Vagina (tissue), 2 donors: ENCODE results near the gene SDHC. TPM values are rescaled to one million over a fixed set of nuclear protein-coding genes. Genes with fewer than 3 reads are reported as not detected.

Experiments used
- DNase-seq, 2 donors: peaks; one replicate each; pipeline ENCODE4 v3.0.0-alpha.2; 2017; ENCODE audit errors: extremely low spot score in 2 of 2
- H3K27ac ChIP-seq: fragments of 200-600 bp; sonication (generic); one replicate; pipeline ENCODE4 v1.5.1; 2019
- H3K27me3 ChIP-seq: fragments of 200-600 bp; sonication (generic); one replicate; pipeline ENCODE4 v1.5.1; 2019
- H3K36me3 ChIP-seq, 2 donors: fragments of 200-600 bp; sonication (generic); one replicate each; pipeline ENCODE4 v1.5.1; 2017 to 2019
- H3K4me1 ChIP-seq: fragments of 200-600 bp; sonication (generic); one replicate; pipeline ENCODE4 v1.5.1; 2019
- H3K4me3 ChIP-seq, 2 donors: fragments of 200-600 bp; sonication (generic); 1 replicate in 1 of 2; 2 replicates in 1 of 2; pipeline ENCODE4 v1.5.1; 2016 to 2019
- H3K9me3 ChIP-seq: fragments of 200-600 bp; sonication (generic); one replicate; pipeline ENCODE4 v1.5.1; 2019
- CTCF ChIP-seq, 3 experiments: fragments of 450-650 bp in 2 of 3; fragments of 200-600 bp in 1 of 3; sonication (generic) in 1 of 3; IDR thresholded peaks; one replicate each; pipeline ENCODE4 v1.5.1; 2017 to 2019; ENCODE audit warnings: antibody characterized with exemption in 3 of 3, mild to moderate bottlenecking in 2 of 3, moderate library complexity in 2 of 3
- POLR2A ChIP-seq, 2 donors: fragments of 450-650 bp; IDR thresholded peaks; one replicate each; pipeline ENCODE4 v1.6.1; 2017; ENCODE audit warnings: antibody characterized with exemption in 2 of 2, mild to moderate bottlenecking in 2 of 2, moderate library complexity in 2 of 2
- POLR2AphosphoS5 ChIP-seq, 2 donors: sonication (generic); formaldehyde crosslinking; IDR thresholded peaks; one replicate each; pipeline ENCODE4 v1.9.0; 2017; ENCODE audit warnings: antibody characterized with exemption in 2 of 2, mild to moderate bottlenecking in 2 of 2, low read depth in 1 of 2; ENCODE audit not compliant: insufficient read depth in 1 of 2
- intact Hi-C: fragments of 100-400 bp; cut with DNase I; formaldehyde crosslinking; loops from one replicate; pipeline ENCODE4 v1.15.1; 2023
- total RNA-seq: library from RNA; depleted of rRNA; stranded (reverse); fragments of >200 nt; gene quantifications from one replicate; pipeline ENCODE4 v1.2.3, GENCODE V29; 2016

Gene SDHC
- total RNA-seq, 1 donor from 2014 or later: 44.9 TPM

- Histone ChIP-seq H3K9me3 (no peaks in the 10 kb centered on the region), H3K4me1 (no peaks in the 10 kb centered on the region), H3K27me3 (no peaks in the 10 kb centered on the region), H3K36me3 (no peaks in the 10 kb centered on the region), H3K4me3 (no peak overlapping the region), H3K27ac (no peak overlapping the region)
- intact Hi-C loops: no loop called here
- TF ChIP-seq POLR2A (IDR thresholded peaks at IDR 0.05): no peak
- TF ChIP-seq CTCF (IDR thresholded peaks at IDR 0.05): no peak
- TF ChIP-seq POLR2AphosphoS5 (IDR thresholded peaks at IDR 0.05; ENCODE audit: insufficient read depth in 1 of 2, low read depth in 1 of 2): no peak
- DNase-seq: no peak
Measured at GRCh38 chr1:161273402-161273801, 40.8 kb upstream of the SDHC start.

- H3K27me3 ChIP-seq: no peaks in the 10 kb centered on the region
- intact Hi-C loops: no loop called here
- no peaks in the 10 kb centered on the region for H3K4me1 ChIP-seq
- DNase-seq: no peak
- H3K4me3 ChIP-seq: no peak overlapping the region
- no peaks in the 10 kb centered on the region for H3K9me3 ChIP-seq
- TF ChIP-seq POLR2A (IDR thresholded peaks at IDR 0.05) (no peak), CTCF (IDR thresholded peaks at IDR 0.05) (no peak), POLR2AphosphoS5 (IDR thresholded peaks at IDR 0.05; ENCODE audit: insufficient read depth in 1 of 2, low read depth in 1 of 2) (no peak)
- no peak overlapping the region for H3K27ac ChIP-seq
- H3K36me3 ChIP-seq: no peaks in the 10 kb centered on the region
Measured at GRCh38 chr1:161274874-161275273, 39.3 kb upstream of the SDHC start.

DNA sequence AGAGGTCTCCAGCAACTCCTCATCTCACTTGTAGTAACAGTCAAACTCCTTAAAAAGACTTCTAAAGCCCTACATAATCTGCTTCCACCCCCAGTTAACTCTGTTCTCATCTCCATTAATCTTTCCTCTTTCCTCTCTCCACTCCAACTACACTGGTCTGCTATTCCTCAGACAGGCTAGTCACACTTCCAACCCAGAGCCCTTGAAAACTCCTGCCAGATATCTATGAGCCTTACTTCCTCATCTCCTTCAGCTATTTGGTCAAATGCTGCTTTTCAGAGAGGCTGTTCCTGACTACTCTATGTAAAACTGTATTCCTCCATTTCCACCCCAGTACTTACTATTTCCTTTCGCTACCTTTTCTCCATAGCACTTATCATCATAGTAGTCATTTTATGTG, 31.2 kb upstream of the SDHC start:
- no peaks in the 10 kb centered on the region for H3K27me3 ChIP-seq
- H3K4me3 ChIP-seq: no peak overlapping the region
- no peaks in the 10 kb centered on the region for H3K36me3 ChIP-seq
- no peak overlapping the region for H3K27ac ChIP-seq
- no peak for DNase-seq
- H3K4me1 ChIP-seq: no peaks in the 10 kb centered on the region
- H3K9me3 ChIP-seq: no peaks in the 10 kb centered on the region
- no peak for TF ChIP-seq POLR2AphosphoS5 (IDR thresholded peaks at IDR 0.05; ENCODE audit: insufficient read depth in 1 of 2, low read depth in 1 of 2)
- TF ChIP-seq CTCF (IDR thresholded peaks at IDR 0.05): no peak
- TF ChIP-seq POLR2A (IDR thresholded peaks at IDR 0.05): no peak
- intact Hi-C loops: no loop called here

DNA sequence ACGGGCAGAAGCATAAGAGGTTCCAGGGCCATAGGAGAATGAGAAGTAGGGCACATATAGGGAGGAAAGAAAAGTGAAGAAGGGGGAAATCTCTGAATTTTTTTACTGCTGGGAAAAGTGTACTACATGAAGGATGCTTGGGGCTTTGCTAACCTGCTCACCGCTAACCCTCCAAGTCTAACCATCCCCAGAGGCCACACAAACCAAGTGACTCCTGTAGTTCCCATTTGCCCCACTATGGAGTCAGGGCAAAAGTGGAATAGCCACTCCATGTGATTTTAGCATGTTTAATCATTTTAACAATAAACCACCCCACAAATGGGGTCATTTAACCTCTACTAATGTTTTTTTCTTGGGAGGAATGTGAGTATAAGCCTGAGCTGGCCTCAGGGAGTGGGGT, 29.1 kb upstream of the SDHC start:
- no peaks in the 10 kb centered on the region for H3K9me3 ChIP-seq
- no peaks in the 10 kb centered on the region for H3K4me1 ChIP-seq
- DNase-seq: no peak
- no peaks in the 10 kb centered on the region for H3K27me3 ChIP-seq
- TF ChIP-seq POLR2AphosphoS5 (IDR thresholded peaks at IDR 0.05; ENCODE audit: insufficient read depth in 1 of 2, low read depth in 1 of 2) (no peak), CTCF (IDR thresholded peaks at IDR 0.05) (no peak), POLR2A (IDR thresholded peaks at IDR 0.05) (no peak)
- H3K36me3 ChIP-seq: no peaks in the 10 kb centered on the region
- intact Hi-C loops: loop anchor here (2.0 kb wide), 1 partner anchor 54 kb away; no protein-coding TSS in a partner anchor
- no peak overlapping the region for H3K27ac ChIP-seq
- no peak overlapping the region for H3K4me3 ChIP-seq

- Histone ChIP-seq H3K27ac (no peak overlapping the region), H3K4me1 (no peaks in the 10 kb centered on the region), H3K4me3 (no peak overlapping the region), H3K9me3 (no peaks in the 10 kb centered on the region), H3K27me3 (no peaks in the 10 kb centered on the region), H3K36me3 (no peaks in the 10 kb centered on the region)
- DNase-seq: no peak
- TF ChIP-seq POLR2A (IDR thresholded peaks at IDR 0.05): no peak
- TF ChIP-seq CTCF (IDR thresholded peaks at IDR 0.05): no peak
- TF ChIP-seq POLR2AphosphoS5 (IDR thresholded peaks at IDR 0.05; ENCODE audit: insufficient read depth in 1 of 2, low read depth in 1 of 2): no peak
- intact Hi-C loops: loop anchor here (2.0 kb wide), 1 partner anchor 55 kb away; no protein-coding TSS in a partner anchor
Measured at GRCh38 chr1:161285521-161285920, 28.7 kb upstream of the SDHC start.
